HG02759 (cell line): ENCODE data around the gene MYO1D.

Source experiments
- ATAC-seq: cut with Tn5 transposase; IDR thresholded peaks from one replicate; pipeline ENCODE4 v1.9.1; 2021; ENCODE audit warnings: mild to moderate bottlenecking, moderate library complexity; ENCODE audit not compliant: unreplicated experiment

Gene MYO1D

GRCh38 chr17:32517982-32518381, 358.9 kb downstream of the MYO1D start:
- no peak for ATAC-seq

- no peak for ATAC-seq
These were observed 359.8 kb downstream of the MYO1D start for GRCh38 chr17:32516940-32517701.

GRCh38 chr17:32516450-32516849, 360.5 kb downstream of the MYO1D start:
- no peak for ATAC-seq

- ATAC-seq, result no peak
These were observed 361.1 kb downstream of the MYO1D start for GRCh38 chr17:32515677-32516383.

GRCh38 chr17:32514606-32515005, 362.3 kb downstream of the MYO1D start:
- no peak for ATAC-seq

GRCh38 chr17:32513579-32513978, 363.3 kb downstream of the MYO1D start:
- ATAC-seq, result no peak

GRCh38 chr17:32512328-32512727, 364.6 kb downstream of the MYO1D start:
- no peak for ATAC-seq

- no peak for ATAC-seq
These were observed 366.5 kb downstream of the MYO1D start for GRCh38 chr17:32510466-32510865.

- ATAC-seq, result no peak
These were observed 368.0 kb downstream of the MYO1D start for GRCh38 chr17:32508926-32509325.

- no peak for ATAC-seq
These were observed 372.5 kb downstream of the MYO1D start for GRCh38 chr17:32504166-32504990.

- peak; percentile 94 for ATAC-seq
These were observed 373.4 kb downstream of the MYO1D start for GRCh38 chr17:32503251-32504165.

- no peak for ATAC-seq
These were observed 374.2 kb downstream of the MYO1D start for GRCh38 chr17:32502710-32503109.

- no peak for ATAC-seq
These were observed 374.9 kb downstream of the MYO1D start for GRCh38 chr17:32502013-32502412.

- no peak for ATAC-seq
These were observed 378.5 kb downstream of the MYO1D start for GRCh38 chr17:32498391-32498790.

- no peak for ATAC-seq
These were observed 379.3 kb downstream of the MYO1D start for GRCh38 chr17:32497431-32498205.

- ATAC-seq, result no peak
These were observed 380.4 kb downstream of the MYO1D start for GRCh38 chr17:32496395-32497073.

- ATAC-seq, result no peak
These were observed 381.3 kb downstream of the MYO1D start for GRCh38 chr17:32495359-32496231.
